ENCODE measurements around the gene PGA4. TPM values are rescaled to one million over a fixed set of nuclear protein-coding genes. Genes with fewer than 3 reads are reported as not detected.

Gene PGA4
- total RNA-seq, 1 donor from 2014 or later: not detected

GRCh38 chr11:61277186-61278000 is 55.2 kb downstream of the PGA4 start:
- no peak for DNase-seq
- Mint-ChIP-seq H3K27me3 (no peaks in the 10 kb centered on the region), H3K4me1 (no peaks in the 10 kb centered on the region), H3K27ac (no peak overlapping the region), H3K9me3 (peaks cover 2% of the 10 kb centered on the region), H3K4me3 (no peak overlapping the region), H3K36me3 (ENCODE audit: low read depth) (no peaks in the 10 kb centered on the region)
- intact Hi-C loops (cut with micrococcal nuclease): no loop called here
- ATAC-seq (ENCODE audit: low read depth): no peak
- ChIA-PET CTCF (no interaction called here), POLR2A (no interaction called here)
- TF ChIP-seq CTCF (IDR thresholded peaks at IDR 0.05): no peak

GRCh38 chr11:61278001-61278470 is 55.9 kb downstream of the PGA4 start:
- intact Hi-C loops (cut with micrococcal nuclease): no loop called here
- POLR2A ChIA-PET: no interaction called here
- DNase-seq (no peak), ATAC-seq (ENCODE audit: low read depth) (no peak)
- no peaks in the 10 kb centered on the region for H3K27me3 Mint-ChIP-seq
- H3K9me3 Mint-ChIP-seq: peaks cover 2% of the 10 kb centered on the region
- CTCF ChIA-PET: no interaction called here
- H3K4me1 Mint-ChIP-seq: no peaks in the 10 kb centered on the region
- TF ChIP-seq CTCF (IDR thresholded peaks at IDR 0.05): no peak
- H3K4me3 Mint-ChIP-seq: no peak overlapping the region
- H3K36me3 Mint-ChIP-seq (ENCODE audit: low read depth): no peaks in the 10 kb centered on the region
- H3K27ac Mint-ChIP-seq: no peak overlapping the region

GRCh38 chr11:61279934-61280659 is 58.0 kb downstream of the PGA4 start:
- intact Hi-C loops (cut with micrococcal nuclease): no loop called here
- Mint-ChIP-seq H3K4me3 (no peak overlapping the region), H3K27me3 (no peaks in the 10 kb centered on the region), H3K4me1 (no peaks in the 10 kb centered on the region), H3K36me3 (ENCODE audit: low read depth) (no peaks in the 10 kb centered on the region), H3K9me3 (peaks cover 5% of the 10 kb centered on the region), H3K27ac (no peak overlapping the region)
- ChIA-PET POLR2A (no interaction called here), CTCF (no interaction called here)
- ATAC-seq (ENCODE audit: low read depth) (no peak), DNase-seq (no peak)
- TF ChIP-seq CTCF (IDR thresholded peaks at IDR 0.05): no peak

- Mint-ChIP-seq H3K4me1 (no peaks in the 10 kb centered on the region), H3K27ac (no peak overlapping the region), H3K4me3 (no peak overlapping the region), H3K27me3 (no peaks in the 10 kb centered on the region), H3K36me3 (ENCODE audit: low read depth) (no peaks in the 10 kb centered on the region), H3K9me3 (peaks cover 5% of the 10 kb centered on the region)
- ChIA-PET POLR2A (interaction anchor here (0.5 to 1.0 kb wide), 2 partner anchors 12 to 13 kb away, joined by 3 read pairs; no protein-coding TSS in a partner anchor), CTCF (no interaction called here)
- DNase-seq: no peak
- no peak for ATAC-seq (ENCODE audit: low read depth)
- intact Hi-C loops (cut with micrococcal nuclease): no loop called here
- no peak for TF ChIP-seq CTCF (IDR thresholded peaks at IDR 0.05)
These were observed 58.9 kb downstream of the PGA4 start for GRCh38 chr11:61280883-61281580.

Other genes with a start within 250 kb of the PGA4 start
- 5.2 and 7.1 TPM in 2 replicates for gene CD5, start 119.9 kb upstream of the PGA4 start, total RNA-seq
- 14.4 and 18.1 TPM in 2 replicates for gene VPS37C, start 60.9 kb upstream of the PGA4 start, total RNA-seq
- gene PGA3, start 18.8 kb upstream of the PGA4 start, total RNA-seq: not detected in 2 replicates
- not detected in 2 replicates for gene PGA5, start 18.8 kb downstream of the PGA4 start, total RNA-seq
- gene VWCE, start 73.0 kb downstream of the PGA4 start, total RNA-seq: 0.76 and 1.3 TPM in 2 replicates
- gene DDB1, start 110.8 kb downstream of the PGA4 start, total RNA-seq: 201 and 218 TPM in 2 replicates
- 59.8 and 63.9 TPM in 2 replicates for gene TKFC, start 110.9 kb downstream of the PGA4 start, total RNA-seq
- 397 and 433 TPM in 2 replicates for gene CYB561A3, start 139.5 kb downstream of the PGA4 start, total RNA-seq
- gene TMEM138, start 140.0 kb downstream of the PGA4 start, total RNA-seq: 69.7 and 81.2 TPM in 2 replicates
- gene TMEM216, start 170.2 kb downstream of the PGA4 start, total RNA-seq: 18.4 and 18.7 TPM in 2 replicates
- 109 and 124 TPM in 2 replicates for gene CPSF7, start 207.6 kb downstream of the PGA4 start, total RNA-seq
- gene SDHAF2, start 207.8 kb downstream of the PGA4 start, total RNA-seq: 51.0 and 51.9 TPM in 2 replicates